ENCODE results near the gene STAM.

- TF ChIP-seq POLR2AphosphoS5 (IDR thresholded peaks at IDR 0.05; ENCODE audit: low read depth, low read length) (peak; percentile 81; the same call in 1 of the 2 replicates), REST (IDR thresholded peaks at IDR 0.05; ENCODE audit: insufficient read depth in 1 of 2, low read depth in 2 of 2, low read length in 2 of 2) (peak in 1 of 2 experiments; percentile 28; a peak in 1 of 4 replicates), SIN3A (IDR thresholded peaks at IDR 0.05; ENCODE audit: borderline replicate concordance, insufficient read depth, low read length) (no peak), TAF1 (IDR thresholded peaks at IDR 0.05; ENCODE audit: borderline replicate concordance, insufficient read depth, low read length) (peak; percentile 83; the same call in 1 of the 2 replicates)
These were observed at the start of gene STAM for GRCh38 chr10:17643755-17644484.

All from PFSK-1 (cell line).